Measurements from ENCODE around the gene CNNM4. TPM values are rescaled to one million over a fixed set of nuclear protein-coding genes. Genes with fewer than 3 reads are reported as not detected.

The CNNM4 gene
- total RNA-seq, 1 donor = 5.6 TPM

- TF ChIP-seq, protein P1, sequence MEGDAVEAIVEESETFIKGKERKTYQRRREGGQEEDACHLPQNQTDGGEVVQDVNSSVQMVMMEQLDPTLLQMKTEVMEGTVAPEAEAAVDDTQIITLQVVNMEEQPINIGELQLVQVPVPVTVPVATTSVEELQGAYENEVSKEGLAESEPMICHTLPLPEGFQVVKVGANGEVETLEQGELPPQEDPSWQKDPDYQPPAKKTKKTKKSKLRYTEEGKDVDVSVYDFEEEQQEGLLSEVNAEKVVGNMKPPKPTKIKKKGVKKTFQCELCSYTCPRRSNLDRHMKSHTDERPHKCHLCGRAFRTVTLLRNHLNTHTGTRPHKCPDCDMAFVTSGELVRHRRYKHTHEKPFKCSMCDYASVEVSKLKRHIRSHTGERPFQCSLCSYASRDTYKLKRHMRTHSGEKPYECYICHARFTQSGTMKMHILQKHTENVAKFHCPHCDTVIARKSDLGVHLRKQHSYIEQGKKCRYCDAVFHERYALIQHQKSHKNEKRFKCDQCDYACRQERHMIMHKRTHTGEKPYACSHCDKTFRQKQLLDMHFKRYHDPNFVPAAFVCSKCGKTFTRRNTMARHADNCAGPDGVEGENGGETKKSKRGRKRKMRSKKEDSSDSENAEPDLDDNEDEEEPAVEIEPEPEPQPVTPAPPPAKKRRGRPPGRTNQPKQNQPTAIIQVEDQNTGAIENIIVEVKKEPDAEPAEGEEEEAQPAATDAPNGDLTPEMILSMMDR (IDR thresholded peaks at IDR 0.05; ENCODE audit: insufficient read depth, low read depth, low read length) = no peak
- no peak overlapping the region for H3K4me3 ChIP-seq (ENCODE audit: low read depth, low read length)
- no peak for DNase-seq (ENCODE audit: low read depth)
Observed at GRCh38 chr2:96771796-96772618, 11.3 kb downstream of the CNNM4 start.

DNA sequence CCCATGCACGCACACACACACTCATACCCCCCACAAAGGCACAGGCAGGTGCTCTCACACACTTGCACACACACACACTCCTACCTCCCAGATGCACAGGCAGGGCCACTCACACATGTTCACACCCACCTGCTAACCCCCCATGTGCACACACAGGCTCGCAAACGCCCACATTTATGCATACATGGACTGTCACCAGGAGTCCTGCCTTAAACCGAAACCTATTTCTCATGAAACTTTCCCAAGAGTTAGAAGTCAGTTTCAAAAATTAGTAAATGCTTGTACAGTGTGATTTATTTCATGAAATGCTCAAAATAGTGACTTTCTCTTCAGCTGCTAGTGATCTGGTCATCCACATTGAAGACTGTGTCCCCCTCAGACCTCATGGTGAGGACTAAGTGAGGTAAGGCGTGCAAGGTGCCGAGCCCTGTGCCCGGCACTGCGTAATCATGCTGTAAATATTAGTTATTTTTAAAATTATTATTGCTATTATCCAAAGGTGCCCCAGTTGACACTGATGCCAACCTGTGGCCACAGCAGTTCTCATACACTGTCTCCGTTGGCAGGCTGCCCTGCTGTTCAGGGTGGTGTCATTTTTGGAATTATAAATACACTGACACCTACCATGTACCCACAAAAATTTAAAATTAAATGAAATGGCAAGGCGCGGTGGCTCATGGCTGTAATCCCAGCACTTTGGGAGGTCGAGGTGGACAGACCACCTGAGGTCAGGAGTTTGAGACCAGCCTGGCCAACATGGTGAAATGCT, 12.4 kb downstream of the CNNM4 start:
- TF ChIP-seq, protein P1 (IDR thresholded peaks at IDR 0.05; ENCODE audit: insufficient read depth, low read depth, low read length) = no peak
- H3K4me3 ChIP-seq (ENCODE audit: low read depth, low read length) = no peak overlapping the region
- DNase-seq (ENCODE audit: low read depth) = no peak

- H3K4me3 ChIP-seq (ENCODE audit: low read depth, low read length) = no peak overlapping the region
- no peak for DNase-seq (ENCODE audit: low read depth)
Observed at GRCh38 chr2:96773922-96774321, 13.2 kb downstream of the CNNM4 start.

DNA sequence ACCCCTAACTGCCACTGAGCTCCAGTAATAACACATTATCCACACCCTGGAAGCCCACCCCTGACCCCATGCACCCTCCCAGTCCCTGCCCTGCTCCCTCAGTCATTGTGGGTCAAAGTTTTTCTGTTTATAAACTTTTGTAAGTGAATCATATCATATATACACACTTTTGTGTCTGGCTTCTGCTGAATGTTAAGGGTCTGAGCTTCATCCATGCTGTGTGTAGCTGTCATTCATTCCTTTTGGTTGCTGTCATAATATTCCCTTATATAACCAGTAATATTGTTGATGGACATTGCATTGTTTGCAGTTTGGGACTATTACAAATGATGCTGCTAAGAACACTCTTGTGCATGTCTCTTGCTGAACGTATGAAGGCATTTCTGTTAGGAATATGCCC, 14.5 kb downstream of the CNNM4 start:
- TF ChIP-seq, protein P1 (IDR thresholded peaks at IDR 0.05; ENCODE audit: insufficient read depth, low read depth, low read length) = no peak
- no peak for DNase-seq (ENCODE audit: low read depth)
- no peak overlapping the region for H3K4me3 ChIP-seq (ENCODE audit: low read depth, low read length)

More at GRCh38 chr2:96773922-96774321, 13.2 kb downstream of the CNNM4 start:
- TF ChIP-seq, protein P1 (IDR thresholded peaks at IDR 0.05; ENCODE audit: insufficient read depth, low read depth, low read length) = no peak

DNA sequence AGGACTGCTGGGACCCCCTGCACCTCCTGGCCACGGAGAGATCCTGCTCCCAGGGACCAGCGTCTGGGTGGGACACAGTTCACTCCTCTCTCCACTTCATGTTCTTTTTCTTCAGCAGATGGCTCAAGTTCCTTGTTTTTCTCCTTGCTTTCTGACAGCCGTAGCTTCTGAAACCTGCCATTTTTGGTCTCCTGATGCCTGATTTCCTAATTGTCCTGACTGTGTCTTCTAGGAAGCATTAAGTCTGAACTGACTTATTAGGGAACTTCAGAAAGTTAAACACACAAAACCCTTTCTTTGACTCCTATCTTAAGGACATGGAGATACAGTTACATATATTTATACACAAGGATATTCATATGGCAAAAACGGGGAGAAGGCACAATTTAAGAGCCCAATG, 22.7 kb downstream of the CNNM4 start:
- no peak for DNase-seq (ENCODE audit: low read depth)
- TF ChIP-seq, protein P1 (IDR thresholded peaks at IDR 0.05; ENCODE audit: insufficient read depth, low read depth, low read length) = no peak
- H3K4me3 ChIP-seq (ENCODE audit: low read depth, low read length) = no peak overlapping the region

DNA sequence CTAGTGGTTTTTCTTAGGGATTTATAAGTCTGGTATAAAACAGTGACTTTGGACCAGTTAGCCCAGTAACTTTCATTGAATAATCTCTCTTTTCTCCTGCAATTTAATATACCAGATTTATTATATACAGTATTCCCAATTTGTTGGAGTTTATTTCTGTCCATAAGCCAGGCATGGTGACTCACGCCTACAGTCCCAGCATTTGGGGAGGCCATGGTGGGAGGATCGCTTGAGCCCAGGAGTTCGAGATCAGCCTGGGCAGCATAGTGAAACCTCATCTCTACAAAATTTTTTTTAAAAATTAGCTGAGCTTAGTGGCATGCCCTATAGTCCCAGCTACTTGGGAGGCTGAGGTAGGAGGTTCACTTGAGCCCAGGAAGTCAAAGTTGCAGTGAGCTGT, 26.7 kb downstream of the CNNM4 start:
- DNase-seq (ENCODE audit: low read depth) = no peak

More for the DNA sequence above, 26.7 kb downstream of the CNNM4 start:
- H3K4me3 ChIP-seq (ENCODE audit: low read depth, low read length) = no peak overlapping the region
- TF ChIP-seq, protein P1 (IDR thresholded peaks at IDR 0.05; ENCODE audit: insufficient read depth, low read depth, low read length) = no peak

Measured in fibroblast of villous mesenchyme (primary cell).